ENCODE data around the gene NUDT3.

GRCh38 chr6:34355889-34356288 is 36.6 kb downstream of the NUDT3 start:
- TF ChIP-seq POLR2AphosphoS5 (IDR thresholded peaks at IDR 0.05; ENCODE audit: low read depth, low read length) (no peak), FOXJ3 (CRISPR knock-in tag; IDR thresholded peaks at IDR 0.05) (no peak), NRF1 (IDR thresholded peaks at IDR 0.05; ENCODE audit: low read depth, low read length) (no peak), MAX (IDR thresholded peaks at IDR 0.05; ENCODE audit: low read depth) (no peak), EP300 (IDR thresholded peaks at IDR 0.05; ENCODE audit: borderline replicate concordance in 1 of 2, low read depth in 1 of 2, low read length in 1 of 2) (no peak), RCOR1 (IDR thresholded peaks at IDR 0.05; ENCODE audit: low read length) (no peak), CHD2 (IDR thresholded peaks at IDR 0.05; ENCODE audit: low read length, partially characterized antibody) (no peak), NFIC (IDR thresholded peaks at IDR 0.05; ENCODE audit: borderline replicate concordance) (no peak), RAD21 (IDR thresholded peaks at IDR 0.05; ENCODE audit: low read length) (no peak), SMC3 (IDR thresholded peaks at IDR 0.05; ENCODE audit: low read depth, low read length) (no peak), MXI1 (IDR thresholded peaks at IDR 0.05; ENCODE audit: low read depth, low read length) (no peak), GABPA (IDR thresholded peaks at IDR 0.05; ENCODE audit: low read depth) (no peak)
- TF ChIP-seq, protein P1, sequence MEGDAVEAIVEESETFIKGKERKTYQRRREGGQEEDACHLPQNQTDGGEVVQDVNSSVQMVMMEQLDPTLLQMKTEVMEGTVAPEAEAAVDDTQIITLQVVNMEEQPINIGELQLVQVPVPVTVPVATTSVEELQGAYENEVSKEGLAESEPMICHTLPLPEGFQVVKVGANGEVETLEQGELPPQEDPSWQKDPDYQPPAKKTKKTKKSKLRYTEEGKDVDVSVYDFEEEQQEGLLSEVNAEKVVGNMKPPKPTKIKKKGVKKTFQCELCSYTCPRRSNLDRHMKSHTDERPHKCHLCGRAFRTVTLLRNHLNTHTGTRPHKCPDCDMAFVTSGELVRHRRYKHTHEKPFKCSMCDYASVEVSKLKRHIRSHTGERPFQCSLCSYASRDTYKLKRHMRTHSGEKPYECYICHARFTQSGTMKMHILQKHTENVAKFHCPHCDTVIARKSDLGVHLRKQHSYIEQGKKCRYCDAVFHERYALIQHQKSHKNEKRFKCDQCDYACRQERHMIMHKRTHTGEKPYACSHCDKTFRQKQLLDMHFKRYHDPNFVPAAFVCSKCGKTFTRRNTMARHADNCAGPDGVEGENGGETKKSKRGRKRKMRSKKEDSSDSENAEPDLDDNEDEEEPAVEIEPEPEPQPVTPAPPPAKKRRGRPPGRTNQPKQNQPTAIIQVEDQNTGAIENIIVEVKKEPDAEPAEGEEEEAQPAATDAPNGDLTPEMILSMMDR (IDR thresholded peaks at IDR 0.05) = no peak
- TF ChIP-seq, protein P2, sequence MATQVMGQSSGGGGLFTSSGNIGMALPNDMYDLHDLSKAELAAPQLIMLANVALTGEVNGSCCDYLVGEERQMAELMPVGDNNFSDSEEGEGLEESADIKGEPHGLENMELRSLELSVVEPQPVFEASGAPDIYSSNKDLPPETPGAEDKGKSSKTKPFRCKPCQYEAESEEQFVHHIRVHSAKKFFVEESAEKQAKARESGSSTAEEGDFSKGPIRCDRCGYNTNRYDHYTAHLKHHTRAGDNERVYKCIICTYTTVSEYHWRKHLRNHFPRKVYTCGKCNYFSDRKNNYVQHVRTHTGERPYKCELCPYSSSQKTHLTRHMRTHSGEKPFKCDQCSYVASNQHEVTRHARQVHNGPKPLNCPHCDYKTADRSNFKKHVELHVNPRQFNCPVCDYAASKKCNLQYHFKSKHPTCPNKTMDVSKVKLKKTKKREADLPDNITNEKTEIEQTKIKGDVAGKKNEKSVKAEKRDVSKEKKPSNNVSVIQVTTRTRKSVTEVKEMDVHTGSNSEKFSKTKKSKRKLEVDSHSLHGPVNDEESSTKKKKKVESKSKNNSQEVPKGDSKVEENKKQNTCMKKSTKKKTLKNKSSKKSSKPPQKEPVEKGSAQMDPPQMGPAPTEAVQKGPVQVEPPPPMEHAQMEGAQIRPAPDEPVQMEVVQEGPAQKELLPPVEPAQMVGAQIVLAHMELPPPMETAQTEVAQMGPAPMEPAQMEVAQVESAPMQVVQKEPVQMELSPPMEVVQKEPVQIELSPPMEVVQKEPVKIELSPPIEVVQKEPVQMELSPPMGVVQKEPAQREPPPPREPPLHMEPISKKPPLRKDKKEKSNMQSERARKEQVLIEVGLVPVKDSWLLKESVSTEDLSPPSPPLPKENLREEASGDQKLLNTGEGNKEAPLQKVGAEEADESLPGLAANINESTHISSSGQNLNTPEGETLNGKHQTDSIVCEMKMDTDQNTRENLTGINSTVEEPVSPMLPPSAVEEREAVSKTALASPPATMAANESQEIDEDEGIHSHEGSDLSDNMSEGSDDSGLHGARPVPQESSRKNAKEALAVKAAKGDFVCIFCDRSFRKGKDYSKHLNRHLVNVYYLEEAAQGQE (IDR thresholded peaks at IDR 0.05; ENCODE audit: low read depth, low read length) = no peak
